ENCODE measurements around the gene STK25. TPM values are rescaled to one million over a fixed set of nuclear protein-coding genes. Genes with fewer than 3 reads are reported as not detected.

The STK25 gene
- polyA plus RNA-seq, 1 donor (not counting 4 experiments of a cell fraction or from before 2014, with no cell fraction given): 242 TPM

DNA sequence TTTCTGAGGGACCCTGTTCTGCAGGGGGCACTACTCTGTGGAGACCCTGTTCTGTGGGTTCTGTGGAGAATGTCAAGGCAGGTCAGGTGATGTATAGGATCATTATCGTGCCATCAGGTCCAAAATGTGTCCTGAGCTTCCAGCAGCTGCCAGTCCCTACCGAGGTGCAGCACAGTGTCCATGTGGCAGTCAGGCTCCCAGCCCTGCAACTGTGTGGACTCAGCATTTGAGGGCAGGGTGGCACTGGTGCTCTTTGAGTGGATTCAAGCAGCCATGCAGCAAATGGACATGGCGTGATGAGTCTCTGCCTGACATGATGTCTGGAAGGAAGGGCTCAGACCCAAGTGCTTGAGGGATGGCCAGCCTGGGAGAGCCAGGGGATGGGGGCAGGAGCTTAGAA, 35.0 kb downstream of the STK25 start:
- TF ChIP-seq EZH2 (IDR thresholded peaks at IDR 0.05; ENCODE audit: low read length): no peak
- TF ChIP-seq, protein P1, sequence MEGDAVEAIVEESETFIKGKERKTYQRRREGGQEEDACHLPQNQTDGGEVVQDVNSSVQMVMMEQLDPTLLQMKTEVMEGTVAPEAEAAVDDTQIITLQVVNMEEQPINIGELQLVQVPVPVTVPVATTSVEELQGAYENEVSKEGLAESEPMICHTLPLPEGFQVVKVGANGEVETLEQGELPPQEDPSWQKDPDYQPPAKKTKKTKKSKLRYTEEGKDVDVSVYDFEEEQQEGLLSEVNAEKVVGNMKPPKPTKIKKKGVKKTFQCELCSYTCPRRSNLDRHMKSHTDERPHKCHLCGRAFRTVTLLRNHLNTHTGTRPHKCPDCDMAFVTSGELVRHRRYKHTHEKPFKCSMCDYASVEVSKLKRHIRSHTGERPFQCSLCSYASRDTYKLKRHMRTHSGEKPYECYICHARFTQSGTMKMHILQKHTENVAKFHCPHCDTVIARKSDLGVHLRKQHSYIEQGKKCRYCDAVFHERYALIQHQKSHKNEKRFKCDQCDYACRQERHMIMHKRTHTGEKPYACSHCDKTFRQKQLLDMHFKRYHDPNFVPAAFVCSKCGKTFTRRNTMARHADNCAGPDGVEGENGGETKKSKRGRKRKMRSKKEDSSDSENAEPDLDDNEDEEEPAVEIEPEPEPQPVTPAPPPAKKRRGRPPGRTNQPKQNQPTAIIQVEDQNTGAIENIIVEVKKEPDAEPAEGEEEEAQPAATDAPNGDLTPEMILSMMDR (optimal IDR thresholded peaks at IDR 0.05 in 1 of 3, IDR thresholded peaks at IDR 0.05 in 1 of 3, conservative IDR thresholded peaks at IDR 0.05 in 1 of 3; ENCODE audit: extremely low read depth in 1 of 3, insufficient read depth in 2 of 3, low read length in 3 of 3): no peak
- dilution Hi-C loops (cut with MboI; ENCODE audit: extremely low pct_ligation_motif_present, low sequenced_read_pairs): no loop called here
- Histone ChIP-seq H2AFZ (ENCODE audit: control insufficient read depth, low read length) (no peak overlapping the region), H3K9ac (ENCODE audit: control insufficient read depth, extremely low read depth, insufficient read depth, low read length) (no peak overlapping the region), H3K9me3 (ENCODE audit: control insufficient read depth, low read depth, low read length) (no peaks in the 10 kb centered on the region), H3K27ac (ENCODE audit: control insufficient read depth, insufficient read depth, low read length) (no peak overlapping the region), H3K4me2 (ENCODE audit: control insufficient read depth, extremely low read depth, insufficient read depth, low read depth, low read length) (no peak overlapping the region), H3K4me3 (ENCODE audit: control insufficient read depth in 2 of 3, extremely low read depth in 1 of 3, insufficient read depth in 2 of 3, low read depth in 1 of 3, low read length in 3 of 3) (no peak overlapping the region), H3K36me3 (ENCODE audit: control insufficient read depth in 2 of 2, extremely low read depth in 1 of 2, insufficient read depth in 2 of 2, low read length in 2 of 2) (peaks cover 0 to 8% of the 10 kb centered on the region in 2 experiments), H3K9me1 (ENCODE audit: control insufficient read depth, extremely low read depth, insufficient read depth, low read length) (no peaks in the 10 kb centered on the region), H3K4me1 (ENCODE audit: control insufficient read depth, extremely low read depth, insufficient read depth, low read length) (no peaks in the 10 kb centered on the region), H4K20me1 (ENCODE audit: control insufficient read depth, extremely low read depth, insufficient read depth, low read length) (no peaks in the 10 kb centered on the region), H3K27me3 (ENCODE audit: control insufficient read depth, extremely low read depth, insufficient read depth, low read length) (no peaks in the 10 kb centered on the region), H3K79me2 (ENCODE audit: control insufficient read depth, insufficient read depth, low read length) (no peaks in the 10 kb centered on the region)
- DNase-seq (ENCODE audit: low read depth, low spot score) (no peak), FAIRE-seq (no peak)

DNA sequence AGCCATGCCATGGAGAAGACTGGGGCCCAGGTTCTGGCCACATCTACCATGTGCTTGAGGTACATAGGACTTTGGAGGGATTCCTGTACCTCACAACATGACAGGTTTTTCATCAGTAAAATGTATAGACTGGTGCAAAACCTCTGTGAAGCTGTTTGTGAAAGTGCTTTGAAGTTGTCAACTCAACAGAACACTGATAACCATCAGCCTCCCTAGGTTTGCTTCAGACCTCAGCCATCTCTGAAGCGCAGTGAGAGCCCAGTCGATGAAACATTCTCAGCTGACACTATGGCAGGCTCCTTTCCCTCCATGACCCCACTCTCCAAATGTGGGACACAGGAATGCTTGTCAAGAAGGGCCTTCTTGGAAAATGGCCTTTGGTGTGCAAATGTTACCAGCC, 38.6 kb downstream of the STK25 start:
- TF ChIP-seq EZH2 (IDR thresholded peaks at IDR 0.05; ENCODE audit: low read length): no peak
- TF ChIP-seq, protein P1 (optimal IDR thresholded peaks at IDR 0.05 in 1 of 3, IDR thresholded peaks at IDR 0.05 in 1 of 3, conservative IDR thresholded peaks at IDR 0.05 in 1 of 3; ENCODE audit: extremely low read depth in 1 of 3, insufficient read depth in 2 of 3, low read length in 3 of 3): no peak
- FAIRE-seq: no peak

More for the DNA sequence above, 38.6 kb downstream of the STK25 start:
- no peak for DNase-seq (ENCODE audit: low read depth, low spot score)
- no peak overlapping the region for H3K9ac ChIP-seq (ENCODE audit: control insufficient read depth, extremely low read depth, insufficient read depth, low read length)
- H3K27me3 ChIP-seq (ENCODE audit: control insufficient read depth, extremely low read depth, insufficient read depth, low read length): no peaks in the 10 kb centered on the region
- no peaks in the 10 kb centered on the region for H3K79me2 ChIP-seq (ENCODE audit: control insufficient read depth, insufficient read depth, low read length)
- H3K4me2 ChIP-seq (ENCODE audit: control insufficient read depth, extremely low read depth, insufficient read depth, low read depth, low read length): no peak overlapping the region
- H3K4me3 ChIP-seq (ENCODE audit: control insufficient read depth in 2 of 3, extremely low read depth in 1 of 3, insufficient read depth in 2 of 3, low read depth in 1 of 3, low read length in 3 of 3): no peak overlapping the region
- no peaks in the 10 kb centered on the region for H3K36me3 ChIP-seq (ENCODE audit: control insufficient read depth in 2 of 2, extremely low read depth in 1 of 2, insufficient read depth in 2 of 2, low read length in 2 of 2)
- no peaks in the 10 kb centered on the region for H3K9me3 ChIP-seq (ENCODE audit: control insufficient read depth, low read depth, low read length)
- H3K27ac ChIP-seq (ENCODE audit: control insufficient read depth, insufficient read depth, low read length): no peak overlapping the region
- no peaks in the 10 kb centered on the region for H3K4me1 ChIP-seq (ENCODE audit: control insufficient read depth, extremely low read depth, insufficient read depth, low read length)
- dilution Hi-C loops (cut with MboI; ENCODE audit: extremely low pct_ligation_motif_present, low sequenced_read_pairs): no loop called here
- H3K9me1 ChIP-seq (ENCODE audit: control insufficient read depth, extremely low read depth, insufficient read depth, low read length): no peaks in the 10 kb centered on the region
- H2AFZ ChIP-seq (ENCODE audit: control insufficient read depth, low read length): no peak overlapping the region
- no peaks in the 10 kb centered on the region for H4K20me1 ChIP-seq (ENCODE audit: control insufficient read depth, extremely low read depth, insufficient read depth, low read length)

All from keratinocyte (primary cell).